NCI-H2227 (cell line): Measurements from ENCODE around the gene THSD4.
A peak's percentile ranks its signal among the peaks of the same experiment; 100 is the strongest.
"Not testable (repeated sequence)": the region's sequence is repeated elsewhere in the genome, so short reads cannot be mapped to it uniquely, and the experiment has no call there.

Source experiments
- DNase-seq: peaks from one replicate; lab custom pipeline; 2025; ENCODE audit not compliant: unreplicated experiment; lab: John Stamatoyannopoulos, UW

The THSD4 gene

DNA sequence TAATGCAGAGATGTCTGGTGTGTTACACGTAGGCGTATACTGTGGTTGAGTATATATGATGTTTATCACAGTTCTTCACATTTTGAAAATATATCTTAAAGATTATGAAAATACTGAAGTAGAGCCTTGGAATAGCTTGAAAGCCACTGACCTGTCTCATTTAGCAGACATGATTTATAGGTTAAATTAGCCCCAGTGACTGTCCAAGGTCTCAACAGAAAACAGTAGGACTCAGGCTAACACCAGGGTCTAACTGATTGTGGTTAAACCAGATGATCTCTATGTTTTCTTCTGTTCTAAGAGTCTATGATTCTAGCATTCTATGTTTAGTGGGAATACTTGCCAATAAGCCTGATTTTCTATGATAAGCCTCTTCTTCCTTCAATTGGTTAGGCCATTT, 528.6 kb downstream of the THSD4 start:
- DNase-seq = no peak

DNA sequence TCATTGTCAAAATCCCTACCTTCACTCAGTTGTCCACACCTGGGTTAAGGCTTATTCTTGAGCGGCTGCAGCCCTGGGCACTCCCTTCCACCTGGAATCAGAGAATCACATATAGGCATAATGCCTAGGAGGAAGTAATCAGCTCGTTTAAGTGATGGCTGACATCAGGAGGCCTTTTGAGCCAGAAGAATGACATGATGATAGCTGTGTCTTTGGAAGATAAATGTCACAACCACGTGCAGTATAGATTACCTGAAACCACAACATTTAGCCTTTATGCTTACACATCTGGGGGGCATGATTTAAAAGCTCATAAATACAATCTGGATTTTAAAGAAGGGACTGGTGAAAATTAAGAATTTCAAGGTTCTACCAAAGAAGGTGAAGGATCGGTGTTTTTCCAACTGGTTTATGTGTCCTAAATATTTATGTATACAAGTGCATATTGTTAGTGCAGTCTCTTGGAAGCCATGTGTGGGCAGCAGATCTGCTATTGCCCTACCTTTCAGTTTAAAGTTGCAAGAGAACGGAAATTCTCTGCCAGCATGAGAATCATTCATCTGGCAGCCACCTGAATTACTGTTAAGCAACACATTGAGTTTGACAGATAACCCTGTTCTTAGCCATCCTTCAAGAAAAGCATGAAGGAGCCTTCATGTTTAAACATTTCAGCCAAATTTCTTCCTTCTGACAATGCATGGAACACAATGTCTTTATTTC, 531.7 kb downstream of the THSD4 start:
- DNase-seq = no peak

DNA sequence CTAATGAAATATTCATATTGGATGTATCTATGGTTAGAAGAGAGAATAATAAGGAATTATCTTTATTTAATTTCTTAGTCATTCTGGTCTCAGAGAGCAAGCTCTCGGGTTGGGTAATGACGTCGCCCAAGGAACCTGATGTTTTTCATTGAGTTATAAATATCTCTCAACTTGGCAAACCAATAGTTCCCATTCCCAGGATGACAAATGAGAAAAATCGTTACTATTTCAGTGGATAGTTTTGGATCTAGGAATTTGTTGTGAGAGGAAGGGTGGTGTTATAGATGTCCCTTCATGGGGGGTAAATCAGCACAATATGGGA, 532.2 kb downstream of the THSD4 start:
- no peak for DNase-seq

DNA sequence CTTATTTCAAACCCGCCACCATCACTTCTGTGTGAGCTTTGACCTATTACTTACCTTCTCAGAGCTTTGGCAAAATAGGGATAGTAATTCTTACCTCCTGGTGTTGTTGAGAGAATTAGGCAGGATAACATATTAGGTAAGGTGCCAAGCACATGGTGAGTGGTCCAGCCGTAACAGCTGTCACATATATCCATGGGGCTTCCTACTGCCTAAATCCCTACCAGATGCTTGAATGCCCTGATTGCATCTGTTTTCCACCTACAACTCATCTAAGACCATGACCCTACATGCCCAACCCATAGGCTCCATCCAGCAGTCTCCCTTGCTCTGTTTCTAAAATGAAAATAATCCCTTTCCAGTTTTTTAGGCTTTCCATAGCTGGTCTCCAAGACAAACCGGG, 532.8 kb downstream of the THSD4 start:
- DNase-seq = no peak

DNA sequence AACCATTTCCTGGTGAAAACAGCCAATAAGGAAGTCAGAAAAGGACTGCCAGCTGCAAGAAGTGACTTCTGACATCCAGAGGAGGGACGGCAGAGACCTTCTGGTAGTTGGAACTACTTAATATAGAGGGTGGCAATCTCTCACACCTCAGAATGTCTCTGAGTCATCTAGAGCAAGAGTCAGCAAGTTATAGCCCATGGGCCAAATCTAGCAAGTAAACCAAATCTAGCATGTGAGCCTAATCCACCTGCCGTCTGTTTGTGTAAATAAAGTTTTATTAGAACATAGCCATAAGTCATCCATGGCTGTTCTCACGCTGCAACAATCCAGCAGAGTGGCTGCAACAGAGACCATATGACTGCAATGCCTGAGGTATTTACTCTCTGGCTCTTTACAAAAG, 534.6 kb downstream of the THSD4 start:
- DNase-seq = no peak

DNA sequence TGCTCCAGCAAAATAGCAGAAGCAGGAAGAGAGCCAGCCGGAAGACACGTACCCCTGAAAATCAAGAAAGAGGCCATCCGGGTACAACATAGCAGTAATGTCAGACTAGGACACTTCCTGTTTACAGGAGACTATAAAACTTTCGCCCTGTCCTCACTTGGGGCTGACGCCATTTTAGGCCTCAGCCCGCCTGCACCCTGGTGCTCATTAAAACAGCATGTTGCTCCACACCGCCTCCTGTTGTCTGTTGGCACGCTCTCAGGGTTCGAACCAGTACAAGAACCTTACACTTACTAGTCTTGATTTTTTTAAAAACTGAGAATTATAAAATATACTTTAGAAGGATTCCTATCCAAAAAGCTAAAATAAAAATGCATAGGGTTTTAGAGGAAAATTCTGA, 535.3 kb downstream of the THSD4 start:
- DNase-seq = no peak

DNA sequence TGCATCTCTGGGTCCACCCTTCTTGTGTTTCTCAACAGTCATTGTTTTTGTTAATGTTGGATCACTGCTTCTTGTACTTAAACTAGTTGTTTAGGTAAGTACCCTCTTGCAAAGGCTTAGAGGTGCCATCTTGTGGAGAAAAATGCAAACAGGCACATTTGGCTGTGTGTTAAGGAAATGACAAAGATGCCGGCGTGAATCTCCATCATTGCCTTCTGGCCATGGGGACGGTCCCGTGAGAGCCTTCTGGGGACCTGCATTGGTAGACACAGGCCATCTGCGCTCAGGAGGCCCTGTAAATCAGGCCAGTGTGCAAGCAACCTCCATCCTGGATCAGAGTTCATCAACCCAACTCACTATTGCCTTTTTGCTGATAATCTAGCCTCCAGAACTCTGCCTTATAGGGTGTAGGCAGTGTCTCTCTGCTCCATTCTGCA, 536.5 kb downstream of the THSD4 start:
- peak; percentile 61 for DNase-seq

DNA sequence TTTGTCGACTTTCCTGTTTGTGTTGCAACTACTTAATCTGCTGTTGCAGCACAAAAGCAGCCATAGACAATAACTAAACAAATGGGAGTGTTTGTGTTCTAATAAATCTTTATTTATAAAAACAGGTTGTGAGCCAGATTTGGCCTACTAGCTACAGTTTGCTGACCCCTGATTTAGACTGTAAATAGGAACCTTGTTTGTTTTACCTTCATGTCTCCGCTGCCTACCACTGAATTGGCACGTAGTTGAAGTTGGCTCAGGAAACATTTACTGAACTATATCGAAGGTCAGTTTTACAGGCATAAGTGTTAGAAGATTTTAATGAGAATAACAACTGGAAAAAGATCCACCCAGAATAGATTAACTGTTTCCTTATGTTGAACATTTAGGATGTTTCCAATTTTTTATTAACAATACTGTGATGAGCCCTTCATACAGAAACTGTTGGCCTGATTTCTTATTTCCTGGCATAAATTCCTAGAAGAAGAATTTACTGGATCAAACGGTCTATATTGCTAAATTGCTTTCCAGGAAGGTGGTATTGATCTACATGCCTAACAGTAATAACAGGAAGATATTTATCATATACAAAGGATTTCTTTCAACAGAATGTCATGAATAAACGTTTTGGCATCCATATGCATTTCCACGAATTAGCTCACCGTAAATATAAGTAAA, 538.9 kb downstream of the THSD4 start:
- DNase-seq = no peak

DNA sequence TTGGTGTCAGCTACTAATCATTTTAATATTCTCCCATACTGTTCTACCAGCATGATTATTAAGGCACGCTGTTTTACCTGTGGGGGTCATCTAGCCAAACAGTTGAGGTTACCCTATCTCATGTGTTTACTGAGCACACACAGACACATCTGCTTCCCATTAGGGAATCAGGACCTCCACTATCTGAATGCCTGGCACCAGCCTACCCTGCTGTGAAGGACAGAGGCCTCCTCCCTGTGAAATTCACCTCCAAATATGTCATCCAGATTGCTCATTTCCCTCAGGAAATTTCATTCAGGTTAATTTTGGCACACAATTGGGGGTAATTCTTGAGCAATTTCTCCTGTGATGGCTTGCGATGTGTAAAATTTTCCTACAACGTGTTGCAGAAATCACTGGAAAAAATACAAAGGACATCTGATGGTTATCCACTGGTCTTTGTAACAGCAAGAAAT, 539.5 kb downstream of the THSD4 start:
- DNase-seq = no peak

DNA sequence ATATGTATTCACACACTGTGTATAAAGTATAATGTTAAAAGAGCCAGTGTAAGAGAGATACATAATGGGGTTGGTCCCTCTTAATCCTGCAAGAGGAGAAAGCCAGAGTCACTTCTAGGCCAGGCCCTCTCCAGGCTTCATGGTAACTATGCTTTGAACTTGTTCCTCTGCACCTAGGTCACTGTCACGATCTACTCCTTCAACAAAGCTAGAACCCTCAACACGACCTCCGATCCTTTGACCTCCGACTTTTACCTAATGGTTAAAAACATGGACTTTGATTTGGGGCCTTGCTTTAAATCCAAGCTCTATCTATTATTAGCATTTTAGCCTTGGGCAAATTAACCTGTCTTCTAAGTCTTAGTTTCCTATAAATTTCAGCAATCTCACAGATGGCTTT, 541.2 kb downstream of the THSD4 start:
- no peak for DNase-seq

DNA sequence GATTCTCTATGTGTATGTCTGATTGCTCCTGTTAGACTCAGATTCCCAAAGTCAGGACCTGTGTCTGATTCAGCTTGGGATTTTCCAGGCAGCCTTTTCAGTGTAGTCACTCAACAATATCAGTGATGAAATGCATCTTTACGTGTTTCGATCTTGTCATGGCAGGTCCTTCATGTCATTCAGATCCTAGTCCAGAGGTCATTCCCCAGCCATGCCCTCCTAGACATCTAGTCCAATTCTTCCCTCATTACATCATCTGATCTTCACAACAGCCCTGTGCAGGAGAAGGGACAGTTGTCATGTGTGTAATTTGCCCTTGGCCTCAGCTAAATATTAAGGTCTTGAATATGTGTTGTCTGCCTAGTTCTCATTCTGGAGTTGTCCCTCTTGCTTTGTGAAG, 541.9 kb downstream of the THSD4 start:
- DNase-seq = no peak

DNA sequence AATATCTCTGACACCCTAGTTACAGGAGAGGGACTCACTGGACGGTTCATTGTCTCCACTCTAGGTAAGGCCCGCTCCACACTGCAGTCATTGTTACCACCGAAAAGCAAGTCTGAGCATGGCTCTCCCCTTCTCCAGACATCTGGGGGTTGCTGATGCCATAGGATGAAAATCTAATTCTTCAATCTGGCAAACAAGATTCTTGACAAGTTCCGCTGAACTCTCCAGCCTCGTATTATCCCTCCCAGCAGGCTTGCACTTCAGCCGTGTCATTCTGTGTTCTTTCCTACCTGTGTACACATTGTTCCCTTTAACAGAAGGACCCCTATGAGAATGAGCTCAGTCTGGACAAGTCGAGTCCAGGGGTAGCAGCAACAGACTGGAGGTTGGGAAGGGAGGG, 542.8 kb downstream of the THSD4 start:
- DNase-seq = no peak

DNA sequence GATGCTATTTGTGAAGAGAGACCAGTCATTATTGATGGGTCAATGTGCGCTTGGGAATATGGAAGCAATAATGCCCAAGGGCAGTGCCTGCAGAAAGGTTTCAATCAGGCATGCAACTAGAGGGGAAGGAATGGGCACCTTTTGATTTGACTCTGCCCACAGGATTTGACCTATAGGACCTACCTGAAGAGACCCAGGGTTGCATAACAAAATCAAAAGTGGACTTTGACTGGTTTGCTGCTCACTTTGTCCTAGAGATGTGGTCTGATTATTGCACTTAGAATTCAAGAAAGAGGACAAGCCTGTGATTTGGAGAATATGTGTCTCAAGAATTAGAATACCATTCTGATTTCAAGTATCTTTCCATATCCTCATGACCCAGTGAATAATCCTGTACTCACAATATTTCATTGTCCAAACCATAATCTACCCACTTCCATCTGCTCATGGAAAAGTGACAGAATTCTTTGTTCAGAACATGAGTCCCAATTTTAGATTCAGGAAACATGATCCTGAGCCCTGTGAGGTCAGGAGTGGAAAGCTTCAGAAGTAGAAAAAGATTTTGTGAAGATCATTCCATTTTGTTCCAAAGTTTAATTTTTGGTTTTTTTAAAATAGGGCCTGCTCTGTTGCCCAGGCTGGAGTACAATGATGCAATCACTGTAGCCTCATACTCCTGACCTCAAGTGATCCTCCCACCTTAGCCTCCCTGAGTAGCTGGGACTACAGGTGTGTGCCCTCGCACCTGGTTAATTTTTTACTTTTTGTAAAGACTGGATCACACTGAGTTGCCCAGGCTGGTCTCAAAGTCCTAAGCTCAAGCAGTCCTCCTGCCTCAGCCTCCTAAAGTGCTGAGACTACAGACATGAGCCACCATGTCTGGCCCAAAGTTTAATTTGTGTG, 543.8 kb downstream of the THSD4 start:
- DNase-seq = no peak

DNA sequence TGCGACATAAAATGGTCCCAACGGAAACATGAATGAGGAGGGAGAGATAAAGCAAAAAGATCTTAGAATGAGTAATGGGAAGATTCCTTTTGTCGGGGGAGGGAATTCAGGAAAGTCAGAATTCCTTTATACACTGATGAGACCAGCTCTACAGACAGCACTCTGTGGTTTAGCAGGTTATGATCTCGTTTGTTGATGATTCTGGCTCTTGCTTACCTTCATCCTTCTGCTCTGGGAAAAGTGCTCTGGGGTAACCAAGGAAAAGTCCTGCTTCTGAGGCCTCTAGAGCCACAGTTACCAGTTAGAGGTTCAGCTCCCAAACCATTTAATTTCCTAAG, 544.4 kb downstream of the THSD4 start:
- DNase-seq = no peak

DNA sequence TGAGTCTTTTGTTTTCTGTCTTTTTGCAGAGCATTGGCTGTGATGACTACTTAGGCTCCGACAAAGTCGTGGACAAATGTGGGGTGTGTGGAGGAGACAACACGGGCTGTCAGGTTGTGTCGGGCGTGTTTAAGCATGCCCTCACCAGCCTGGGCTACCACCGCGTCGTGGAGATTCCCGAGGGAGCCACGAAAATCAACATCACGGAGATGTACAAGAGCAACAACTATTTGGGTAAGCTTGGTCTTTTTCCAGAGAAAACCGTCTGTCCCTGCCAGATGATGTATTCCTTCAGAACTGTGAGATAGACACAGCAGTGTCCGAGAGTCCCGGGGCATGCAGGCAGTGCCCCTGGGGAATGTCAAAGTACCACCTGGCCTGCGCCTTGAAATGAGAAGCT, 545.2 kb downstream of the THSD4 start:
- DNase-seq = no peak

DNA sequence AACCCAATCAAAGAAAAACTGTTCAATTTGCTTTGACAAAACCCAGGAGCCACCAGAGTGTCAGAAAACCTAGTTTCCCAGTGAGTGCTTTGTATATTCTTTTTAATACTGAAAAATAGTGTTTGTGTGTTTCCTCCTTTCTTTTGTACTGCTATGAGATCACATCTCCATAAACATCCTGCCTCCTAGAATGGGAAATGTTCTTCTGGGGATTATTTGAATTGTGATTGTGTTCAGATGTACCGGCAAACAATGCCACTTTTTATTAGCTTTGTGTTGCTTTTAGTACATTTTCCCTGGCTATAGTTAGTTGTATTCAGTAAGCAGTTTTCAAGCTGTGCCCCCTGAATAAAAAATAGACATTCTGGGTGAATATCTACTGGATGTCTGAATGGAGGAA, 547.0 kb downstream of the THSD4 start:
- DNase-seq = no peak

DNA sequence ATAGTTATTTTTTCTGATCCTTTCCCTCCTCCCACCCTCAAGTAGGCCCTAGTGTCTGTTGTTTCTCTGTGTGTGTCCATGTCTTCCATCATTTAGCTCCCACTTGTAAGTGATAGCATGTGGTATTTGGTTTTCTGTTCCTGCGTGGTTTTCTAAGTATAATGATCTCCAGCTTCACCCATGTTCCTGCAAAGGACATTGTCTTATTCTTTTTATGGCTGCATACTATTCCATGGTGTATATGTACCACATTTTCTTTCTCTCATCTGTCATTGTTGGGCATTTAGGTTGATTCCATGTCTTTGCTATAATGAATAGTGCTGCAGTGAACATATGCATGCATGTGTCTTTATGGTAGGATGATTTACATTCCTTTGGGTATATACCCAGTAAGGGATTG, 549.4 kb downstream of the THSD4 start:
- DNase-seq = no peak

DNA sequence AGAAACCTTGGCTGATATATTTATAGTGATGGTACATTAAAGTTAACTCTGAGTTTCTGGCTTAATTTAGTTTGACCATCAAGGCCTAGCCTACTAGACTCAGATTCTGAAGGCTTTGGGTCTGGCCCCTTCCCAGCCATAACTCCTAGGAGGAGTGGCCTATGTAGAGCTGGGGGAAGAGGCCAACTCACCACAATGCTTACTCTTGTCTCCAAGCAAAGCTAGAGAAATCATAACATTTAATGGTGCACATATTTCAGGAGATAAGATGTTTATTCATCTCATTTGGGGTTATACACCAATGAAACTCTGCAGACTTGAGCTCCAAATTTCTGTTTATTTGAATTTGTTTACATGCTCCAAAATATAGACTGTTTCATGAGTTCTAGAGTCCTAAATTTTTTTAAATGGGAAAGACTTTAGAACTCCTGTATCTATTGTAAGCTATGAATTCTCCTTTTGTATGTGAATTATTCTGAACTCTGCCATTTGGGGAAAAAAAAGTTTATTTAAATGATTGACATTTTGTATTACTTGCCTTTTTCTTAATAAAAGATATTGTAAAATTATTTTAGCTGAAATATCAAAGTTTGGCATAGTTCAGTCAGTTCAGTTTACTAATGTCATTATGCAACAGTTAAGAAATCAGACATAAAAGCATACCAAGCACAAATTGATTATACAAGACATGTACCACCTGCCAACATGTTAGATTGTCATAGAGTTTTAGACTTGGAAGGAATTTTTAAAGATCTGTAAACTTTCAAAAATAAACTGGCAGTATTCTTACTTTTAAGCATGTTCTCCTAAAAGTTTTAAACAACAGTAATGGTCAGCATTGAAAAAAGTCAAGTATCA, 551.7 kb downstream of the THSD4 start:
- DNase-seq = no peak

DNA sequence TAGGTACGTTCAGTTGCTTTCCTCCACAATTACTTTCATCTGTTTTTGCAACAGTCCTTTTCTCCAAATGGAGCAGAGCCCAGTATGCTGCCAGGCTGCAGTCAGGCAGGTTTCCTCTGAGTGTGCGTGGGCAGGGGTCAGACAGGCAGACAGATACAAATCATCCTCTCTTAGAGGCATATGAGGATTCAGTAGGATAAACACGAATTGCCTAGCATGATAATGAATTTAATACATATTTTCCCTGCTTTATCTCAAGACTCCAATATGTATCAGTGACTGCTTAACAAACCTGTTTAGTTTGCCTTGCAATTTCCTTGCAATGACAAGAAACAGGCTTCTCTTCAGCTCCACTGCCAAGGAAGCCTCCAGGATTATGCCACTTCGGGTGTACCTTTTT, 554.4 kb downstream of the THSD4 start:
- DNase-seq = no peak

DNA sequence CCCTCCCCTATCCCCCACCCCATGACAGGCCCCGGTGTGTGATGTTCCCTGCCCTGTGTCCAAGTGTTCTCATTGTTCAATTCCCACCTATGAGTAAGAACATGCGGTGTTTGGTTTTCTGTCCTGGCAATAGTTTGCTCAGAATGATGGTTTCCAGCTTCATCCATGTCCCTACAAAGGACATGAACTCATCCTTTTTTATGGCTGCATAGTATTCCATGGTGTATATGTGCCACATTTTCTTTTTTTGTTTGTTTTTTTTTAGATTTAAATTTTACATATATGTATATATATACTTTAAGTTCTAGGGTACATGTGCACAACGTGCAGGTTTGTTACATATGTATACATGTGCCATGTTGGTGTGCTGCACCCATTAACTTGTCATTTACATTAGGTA, 555.0 kb downstream of the THSD4 start:
- DNase-seq = not testable (repeated sequence)

DNA sequence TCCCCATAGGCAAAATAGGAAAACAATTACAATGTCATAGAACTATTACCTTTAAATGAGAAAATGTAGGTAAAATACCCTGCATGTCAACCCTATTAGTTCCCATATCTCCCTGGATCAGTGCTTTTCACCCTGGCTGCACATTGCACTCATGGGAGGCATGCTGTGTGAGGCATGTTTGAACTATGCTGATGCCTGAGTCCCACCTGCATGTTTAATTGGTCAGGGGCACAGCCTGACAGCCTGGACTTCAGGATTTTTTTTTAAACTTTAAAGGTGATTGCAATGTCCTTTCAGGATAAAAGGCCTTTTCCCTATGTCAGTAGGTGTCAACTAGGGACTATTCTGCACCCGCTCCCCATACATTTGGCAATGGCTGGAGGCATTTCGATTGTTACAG, 559.1 kb downstream of the THSD4 start:
- DNase-seq = no peak
